HepG2 (cell line): ENCODE data around the gene COLGALT1. TPM values are rescaled to one million over a fixed set of nuclear protein-coding genes. Genes with fewer than 3 reads are reported as not detected.

Source experiments
- FOSL1 ChIP-seq: sonication (generic); formaldehyde crosslinking; IDR thresholded peaks from 2 replicates; pipeline ENCODE4 v1.9.0; 2021; ENCODE audit warnings: missing genetic modification reagents, borderline replicate concordance
- HNRNPH1 ChIP-seq: fragments of 200-400 bp; formaldehyde crosslinking; optimal IDR thresholded peaks from 2 replicates; pipeline ENCODE3; 2017; ENCODE audit warnings: mild to moderate bottlenecking, low read depth, low read length
- KDM2A ChIP-seq: sonication (generic); formaldehyde crosslinking; IDR thresholded peaks from 2 replicates; pipeline ENCODE4 v1.4.0; 2020; ENCODE audit warnings: low read depth, missing genetic modification reagents, borderline replicate concordance
- POLR2G ChIP-seq: fragments of 200-400 bp; formaldehyde crosslinking; IDR thresholded peaks from 2 replicates; pipeline ENCODE4 v1.6.1; 2018; ENCODE audit warnings: mild to moderate bottlenecking, low read depth, low read length, moderate library complexity
- SNRNP70 ChIP-seq: fragments of 200-400 bp; formaldehyde crosslinking; IDR thresholded peaks from 2 replicates; pipeline ENCODE4 v1.6.1; 2017; ENCODE audit warnings: mild to moderate bottlenecking, low read depth, low read length, moderate library complexity
- SPEN ChIP-seq: sonication (generic); formaldehyde crosslinking; IDR thresholded peaks from 2 replicates; pipeline ENCODE4 v1.5.1; 2020; ENCODE audit warnings: low read depth, mild to moderate bottlenecking, missing genetic modification reagents
- YEATS2 ChIP-seq: sonication (generic); formaldehyde crosslinking; IDR thresholded peaks from 2 replicates; pipeline ENCODE4 v1.4.0; 2020; ENCODE audit warnings: missing genetic modification reagents, borderline replicate concordance
- ZC3H13 ChIP-seq: sonication (generic); formaldehyde crosslinking; IDR thresholded peaks from 2 replicates; pipeline ENCODE4 v1.8.1; 2023; ENCODE audit warnings: mild to moderate bottlenecking, missing genetic modification reagents, moderate library complexity
- ZNF224 ChIP-seq: sonication (generic); formaldehyde crosslinking; IDR thresholded peaks from 2 replicates; pipeline ENCODE4 v1.5.0; 2020; ENCODE audit warnings: mild to moderate bottlenecking, missing genetic modification reagents
- ZNF274 ChIP-seq: sonication (generic); formaldehyde crosslinking; IDR thresholded peaks from 2 replicates; pipeline ENCODE4 v1.5.1; 2020; ENCODE audit warnings: mild to moderate bottlenecking, missing genetic modification reagents
- ZNF557 ChIP-seq: sonication (generic); formaldehyde crosslinking; IDR thresholded peaks from 2 replicates; pipeline ENCODE4 v1.4.0; 2020; ENCODE audit warnings: missing genetic modification reagents
- ZNF850 ChIP-seq: sonication (generic); formaldehyde crosslinking; conservative IDR thresholded peaks from 2 replicates; pipeline ENCODE4 v1.9.0; 2021; ENCODE audit warnings: mild to moderate bottlenecking, missing genetic modification reagents
- ZSCAN22 ChIP-seq: sonication (generic); formaldehyde crosslinking; IDR thresholded peaks from 2 replicates; pipeline ENCODE4 v1.4.0; 2020; ENCODE audit warnings: mild to moderate bottlenecking, missing genetic modification reagents
- polyA plus RNA-seq, 8 experiments: library from polyadenylated mRNA; depleted of rRNA in 3 of 8; stranded (reverse) in 7 of 8; unstranded in 1 of 8; fragments of >200 nt; fragmentation: Illumina TruSeq in 4 of 8; extraction: Trizol in 4 of 8; gene quantifications; 2 replicates each; pipeline versions ENCODE4 v1.2.1 to v1.2.3, GENCODE V29; 2011 to 2016; ENCODE audit warnings: low read depth in 4 of 8, missing spikeins in 1 of 8, mixed read lengths in 1 of 8; ENCODE audit not compliant: insufficient read depth in 1 of 8
- total RNA-seq, 5 experiments: library from RNA; depleted of rRNA; stranded (reverse); fragments of >200 nt; fragmentation: Illumina TruSeq; extraction: Trizol; gene quantifications; 2 replicates each; pipeline ENCODE4 v1.2.3, GENCODE V29; 2016; ENCODE audit warnings: low read depth in 1 of 5
- TF ChIP-seq, protein P1 (sequence below), 2 experiments: fragments of 450-650 bp in 1 of 2; sonication (generic) in 1 of 2; formaldehyde crosslinking in 1 of 2; IDR thresholded peaks; 2 replicates each; pipeline versions ENCODE4 v1.6.1 to v1.8.0; 2016 to 2022; ENCODE audit warnings: antibody characterized with exemption in 1 of 2, mild to moderate bottlenecking in 1 of 2, missing genetic modification reagents in 1 of 2
- TF ChIP-seq, protein P2 (sequence below): sonication (generic); formaldehyde crosslinking; IDR thresholded peaks from 2 replicates; pipeline ENCODE4 v1.5.0; 2020; ENCODE audit warnings: mild to moderate bottlenecking, missing genetic modification reagents
- TF ChIP-seq, protein P3 (sequence below): sonication (generic); formaldehyde crosslinking; IDR thresholded peaks from 2 replicates; pipeline ENCODE4 v1.9.0; 2022; ENCODE audit warnings: low read depth, missing genetic modification reagents

The COLGALT1 gene
- total and polyA plus RNA-seq, 2 of the 13 experiments (the other 11 are each of a cell fraction or from before 2014, with no cell fraction given) = 58.0 to 211 TPM

DNA sequence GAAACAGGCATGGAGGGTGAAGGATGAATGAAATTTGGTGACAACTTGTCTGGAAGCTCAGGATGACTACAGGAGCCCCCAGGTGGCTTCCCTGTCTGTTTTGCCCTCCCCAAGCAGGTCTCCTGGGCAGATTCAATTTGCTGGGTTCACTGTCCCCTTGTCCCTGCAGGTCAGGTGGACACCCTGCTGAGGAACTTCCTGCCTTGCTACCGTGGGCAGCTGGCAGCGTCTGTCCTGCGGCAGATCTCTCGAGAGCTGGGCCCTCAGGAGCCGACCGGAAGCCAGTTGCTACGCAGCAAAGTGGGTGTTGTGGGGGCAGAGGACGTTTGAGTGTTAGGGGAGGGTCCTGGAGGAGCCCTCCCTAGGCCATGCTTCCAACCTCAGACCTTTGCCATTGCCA lies 24.9 kb upstream of the COLGALT1 start (continued):
- TF ChIP-seq, protein P1, sequence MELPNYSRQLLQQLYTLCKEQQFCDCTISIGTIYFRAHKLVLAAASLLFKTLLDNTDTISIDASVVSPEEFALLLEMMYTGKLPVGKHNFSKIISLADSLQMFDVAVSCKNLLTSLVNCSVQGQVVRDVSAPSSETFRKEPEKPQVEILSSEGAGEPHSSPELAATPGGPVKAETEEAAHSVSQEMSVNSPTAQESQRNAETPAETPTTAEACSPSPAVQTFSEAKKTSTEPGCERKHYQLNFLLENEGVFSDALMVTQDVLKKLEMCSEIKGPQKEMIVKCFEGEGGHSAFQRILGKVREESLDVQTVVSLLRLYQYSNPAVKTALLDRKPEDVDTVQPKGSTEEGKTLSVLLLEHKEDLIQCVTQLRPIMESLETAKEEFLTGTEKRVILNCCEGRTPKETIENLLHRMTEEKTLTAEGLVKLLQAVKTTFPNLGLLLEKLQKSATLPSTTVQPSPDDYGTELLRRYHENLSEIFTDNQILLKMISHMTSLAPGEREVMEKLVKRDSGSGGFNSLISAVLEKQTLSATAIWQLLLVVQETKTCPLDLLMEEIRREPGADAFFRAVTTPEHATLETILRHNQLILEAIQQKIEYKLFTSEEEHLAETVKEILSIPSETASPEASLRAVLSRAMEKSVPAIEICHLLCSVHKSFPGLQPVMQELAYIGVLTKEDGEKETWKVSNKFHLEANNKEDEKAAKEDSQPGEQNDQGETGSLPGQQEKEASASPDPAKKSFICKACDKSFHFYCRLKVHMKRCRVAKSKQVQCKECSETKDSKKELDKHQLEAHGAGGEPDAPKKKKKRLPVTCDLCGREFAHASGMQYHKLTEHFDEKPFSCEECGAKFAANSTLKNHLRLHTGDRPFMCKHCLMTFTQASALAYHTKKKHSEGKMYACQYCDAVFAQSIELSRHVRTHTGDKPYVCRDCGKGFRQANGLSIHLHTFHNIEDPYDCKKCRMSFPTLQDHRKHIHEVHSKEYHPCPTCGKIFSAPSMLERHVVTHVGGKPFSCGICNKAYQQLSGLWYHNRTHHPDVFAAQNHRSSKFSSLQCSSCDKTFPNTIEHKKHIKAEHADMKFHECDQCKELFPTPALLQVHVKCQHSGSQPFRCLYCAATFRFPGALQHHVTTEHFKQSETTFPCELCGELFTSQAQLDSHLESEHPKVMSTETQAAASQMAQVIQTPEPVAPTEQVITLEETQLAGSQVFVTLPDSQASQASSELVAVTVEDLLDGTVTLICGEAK (IDR thresholded peaks at IDR 0.05) = no peak
- TF ChIP-seq, protein P1 (CRISPR knock-in tag; IDR thresholded peaks at IDR 0.05) = no peak
- TF ChIP-seq ZC3H13 (no peak), ZNF850 (no peak), ZNF557 (CRISPR knock-in tag) (no peak), KDM2A (CRISPR knock-in tag) (peak; percentile 51; the same call in 1 of the 2 replicates), POLR2G (peak; percentile 26; the same call in 1 of the 2 replicates), HNRNPH1 (no peak), FOSL1 (CRISPR knock-in tag) (no peak), SPEN (no peak; the same call in 1 of the 2 replicates), ZNF224 (CRISPR knock-in tag) (no peak), ZSCAN22 (no peak), YEATS2 (CRISPR knock-in tag) (no peak), SNRNP70 (no peak), ZNF274 (CRISPR knock-in tag) (no peak)
- TF ChIP-seq, protein P2, sequence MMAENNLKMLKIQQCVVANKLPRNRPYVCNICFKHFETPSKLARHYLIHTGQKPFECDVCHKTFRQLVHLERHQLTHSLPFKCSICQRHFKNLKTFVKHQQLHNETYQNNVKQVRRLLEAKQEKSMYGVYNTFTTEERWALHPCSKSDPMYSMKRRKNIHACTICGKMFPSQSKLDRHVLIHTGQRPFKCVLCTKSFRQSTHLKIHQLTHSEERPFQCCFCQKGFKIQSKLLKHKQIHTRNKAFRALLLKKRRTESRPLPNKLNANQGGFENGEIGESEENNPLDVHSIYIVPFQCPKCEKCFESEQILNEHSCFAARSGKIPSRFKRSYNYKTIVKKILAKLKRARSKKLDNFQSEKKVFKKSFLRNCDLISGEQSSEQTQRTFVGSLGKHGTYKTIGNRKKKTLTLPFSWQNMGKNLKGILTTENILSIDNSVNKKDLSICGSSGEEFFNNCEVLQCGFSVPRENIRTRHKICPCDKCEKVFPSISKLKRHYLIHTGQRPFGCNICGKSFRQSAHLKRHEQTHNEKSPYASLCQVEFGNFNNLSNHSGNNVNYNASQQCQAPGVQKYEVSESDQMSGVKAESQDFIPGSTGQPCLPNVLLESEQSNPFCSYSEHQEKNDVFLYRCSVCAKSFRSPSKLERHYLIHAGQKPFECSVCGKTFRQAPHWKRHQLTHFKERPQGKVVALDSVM (CRISPR knock-in tag) = no peak
- TF ChIP-seq, protein P3, sequence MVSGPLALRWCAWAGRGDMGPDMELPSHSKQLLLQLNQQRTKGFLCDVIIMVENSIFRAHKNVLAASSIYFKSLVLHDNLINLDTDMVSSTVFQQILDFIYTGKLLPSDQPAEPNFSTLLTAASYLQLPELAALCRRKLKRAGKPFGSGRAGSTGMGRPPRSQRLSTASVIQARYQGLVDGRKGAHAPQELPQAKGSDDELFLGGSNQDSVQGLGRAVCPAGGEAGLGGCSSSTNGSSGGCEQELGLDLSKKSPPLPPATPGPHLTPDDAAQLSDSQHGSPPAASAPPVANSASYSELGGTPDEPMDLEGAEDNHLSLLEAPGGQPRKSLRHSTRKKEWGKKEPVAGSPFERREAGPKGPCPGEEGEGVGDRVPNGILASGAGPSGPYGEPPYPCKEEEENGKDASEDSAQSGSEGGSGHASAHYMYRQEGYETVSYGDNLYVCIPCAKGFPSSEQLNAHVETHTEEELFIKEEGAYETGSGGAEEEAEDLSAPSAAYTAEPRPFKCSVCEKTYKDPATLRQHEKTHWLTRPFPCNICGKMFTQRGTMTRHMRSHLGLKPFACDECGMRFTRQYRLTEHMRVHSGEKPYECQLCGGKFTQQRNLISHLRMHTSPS (CRISPR knock-in tag) = no peak
